Spleen (tissue), 13 donors: ENCODE results near the gene ZNF256. TPM values are rescaled to one million over a fixed set of nuclear protein-coding genes. Genes with fewer than 3 reads are reported as not detected.
A peak's percentile ranks its signal among the peaks of the same experiment; 100 is the strongest.

Experiments used
- DNase-seq: peaks from one replicate; pipeline ENCODE4 v3.0.0-alpha.2; 2020
- H3K27ac ChIP-seq, 8 donors: fragments of 200-600 bp; sonication (generic) in 7 of 8; 1 replicate in 4 of 8; 2 replicates in 4 of 8; pipeline versions ENCODE4 v1.5.0 to v1.8.0; 2016 to 2021; ENCODE audit warnings: inconsistent platforms in 4 of 8, mild to moderate bottlenecking in 4 of 8, moderate library complexity in 1 of 8
- H3K27me3 ChIP-seq, 7 donors: fragments of 200-600 bp; sonication (generic) in 6 of 7; replicated peaks in 1 of 7; 1 replicate in 4 of 7; 2 replicates in 3 of 7; pipeline versions ENCODE4 v1.5.0 to v1.8.0; 2016 to 2021; ENCODE audit warnings: inconsistent platforms in 3 of 7, mild to moderate bottlenecking in 1 of 7
- H3K36me3 ChIP-seq, 6 donors: fragments of 200-600 bp; sonication (generic) in 5 of 6; 1 replicate in 4 of 6; 2 replicates in 2 of 6; pipeline versions ENCODE4 v1.5.0 to v1.8.0; 2016 to 2021; ENCODE audit warnings: inconsistent platforms in 2 of 6
- H3K4me1 ChIP-seq, 6 donors: fragments of 200-600 bp; sonication (generic) in 5 of 6; 1 replicate in 3 of 6; 2 replicates in 3 of 6; pipeline versions ENCODE4 v1.5.0 to v1.8.0; 2016 to 2021; ENCODE audit warnings: inconsistent platforms in 3 of 6
- H3K4me3 ChIP-seq, 8 donors: fragments of 200-600 bp; sonication (generic) in 7 of 8; 1 replicate in 4 of 8; 2 replicates in 4 of 8; pipeline versions ENCODE4 v1.5.0 to v1.8.0; 2016 to 2021; ENCODE audit warnings: inconsistent platforms in 4 of 8, mild to moderate bottlenecking in 4 of 8, moderate library complexity in 2 of 8
- H3K9me3 ChIP-seq, 8 donors: fragments of 200-600 bp; sonication (generic) in 7 of 8; 1 replicate in 4 of 8; 2 replicates in 4 of 8; pipeline versions ENCODE4 v1.5.0 to v1.8.0; 2016 to 2021; ENCODE audit warnings: inconsistent platforms in 4 of 8
- CTCF ChIP-seq, 11 experiments: fragments of 200-600 bp in 7 of 11; fragments of 450-650 bp in 4 of 11; sonication (generic) in 4 of 11; IDR thresholded peaks in 8 of 11; conservative IDR thresholded peaks in 3 of 11; 1 replicate in 7 of 11; 2 replicates in 4 of 11; pipeline versions ENCODE4 v1.4.0 to v1.8.0; 2016 to 2021; ENCODE audit warnings: antibody characterized with exemption in 11 of 11, inconsistent platforms in 4 of 11, mild to moderate bottlenecking in 1 of 11
- POLR2A ChIP-seq, 3 donors: fragments of 450-650 bp; IDR thresholded peaks; one replicate each; pipeline ENCODE4 v1.5.1; 2017; ENCODE audit warnings: antibody characterized with exemption in 3 of 3, mild to moderate bottlenecking in 1 of 3
- POLR2AphosphoS5 ChIP-seq, 3 donors: sonication (generic); formaldehyde crosslinking; IDR thresholded peaks; one replicate each; pipeline ENCODE4 v1.5.1; 2017; ENCODE audit warnings: antibody characterized with exemption in 3 of 3
- WGBS, 5 donors: extraction: QIAGEN DNeasy Blood & Tissue Kit in 3 of 5; methylation state at CpG; one replicate each; pipeline versions ENCODE4 v1.1.5 to v1.1.7; 2013 to 2018; 5-methylcytosine and 5-hydroxymethylcytosine counted together
- intact Hi-C: fragments of 100-400 bp; cut with DNase I; formaldehyde crosslinking; loops from one replicate; pipeline ENCODE4 v1.15.0; 2023; ENCODE audit warnings: low total_unique reads
- long read RNA-seq, 2 donors: transcript quantifications; one replicate each; lab custom pipeline, GENCODE V29; 2026
- polyA plus RNA-seq, 3 donors: library from polyadenylated mRNA; stranded (reverse); fragments of 200-250 nt; gene quantifications; one replicate each; pipeline ENCODE4 v1.2.1, GENCODE V29; 2013
- total RNA-seq, 7 donors: library from RNA; depleted of rRNA in 3 of 7; stranded (reverse); fragments of >200 nt in 3 of 7; fragmentation: NEBNext Ultra II Directional in 4 of 7; extraction: Animal tissue kit (Norgen Biotek cat#: 25700) in 4 of 7; gene quantifications; one replicate each; pipeline versions ENCODE4 v1.1.0 to v1.2.1, GENCODE V29; 2016 to 2021
- donor health status: healthy with polysubstance abuse.
- donor health status: DM: no; HTN: no; CAD: no; lungs with moderate emphysema.
- donor health status: DM: no; HTN: no; CAD: no.
- donor health status: Bipolar disorder and iron deficiency.
- donor health status: healthy.
- donor health status: DM: no; HTN: no; CAD: no.
- donor health status: DM: yes; HTN: yes; CAD: no.

The ZNF256 gene
- total RNA-seq, result 10 to 100 TPM in 4 of 7 donors, 1 to 10 TPM in 3; 8.4 to 10.9 (median 10.7) TPM
- polyA plus RNA-seq, result 1 to 10 TPM; 4.1 to 4.5 (median 4.5) TPM
- long read RNA-seq, donor 1, partial matches to known transcripts, result 0 of 2 reads
- long read RNA-seq, donor 1, other reads (novel, unspliced or antisense), result 0 of 2 reads
- long read RNA-seq, donor 2, partial matches to known transcripts, result 0 of 2 reads
- long read RNA-seq, donor 2, other reads (novel, unspliced or antisense), result 0 of 2 reads

- intact Hi-C loops, result no loop called here
- H3K27me3 ChIP-seq, result no peaks in the 10 kb centered on the region
- H3K36me3 ChIP-seq, result peaks cover 6 to 34% (median 21%) of the 10 kb centered on the region in 6 donors
- TF ChIP-seq CTCF (IDR thresholded peaks at IDR 0.05 in 8 of 11, conservative IDR thresholded peaks at IDR 0.05 in 3 of 11) (peak; percentile 52 to 86 (median 71)), POLR2A (IDR thresholded peaks at IDR 0.05) (peak in 1 of 3 donors; percentile 19), POLR2AphosphoS5 (IDR thresholded peaks at IDR 0.05) (peak; percentile 87 to 92 (median 91))
- peak; percentile 95 for DNase-seq
- 6 to 12% (median 8%) methylated on average over 35 to 54 of the region's 54 CpGs for WGBS, 5 donors
- peaks cover 7 to 29% (median 14%) of the 10 kb centered on the region in 6 donors for H3K4me1 ChIP-seq
- H3K27ac ChIP-seq, result peak within 1 kb of the TSS; percentile 75 to 90 (median 86)
- peaks cover 5 to 86% (median 67%) of the 10 kb centered on the region in 8 donors for H3K9me3 ChIP-seq
- H3K4me3 ChIP-seq, result peak within 1 kb of the TSS; percentile 82 to 95 (median 88)
Observed at GRCh38 chr19:57947419-57948134, at the start of gene ZNF256. Gene ZNF256 (minus strand): TSS chr19:57947706. CDS start chr19:57947474, 232 bp downstream.

- no peak for TF ChIP-seq POLR2AphosphoS5 (IDR thresholded peaks at IDR 0.05)
- no peak for TF ChIP-seq CTCF (IDR thresholded peaks at IDR 0.05 in 8 of 11, conservative IDR thresholded peaks at IDR 0.05 in 3 of 11)
- no peak for TF ChIP-seq POLR2A (IDR thresholded peaks at IDR 0.05)
- Histone ChIP-seq H3K4me3 (no peak overlapping the region), H3K27me3 (no peaks in the 10 kb centered on the region), H3K9me3 (peaks cover 23 to 100% (median 99%) of the 10 kb centered on the region in 8 donors), H3K27ac (no peak overlapping the region), H3K4me1 (no peaks in the 10 kb centered on the region), H3K36me3 (peaks cover 24 to 100% (median 70%) of the 10 kb centered on the region in 6 donors)
- intact Hi-C loops, result no loop called here
- 0 to 97% (median 96%) methylated on average over 1 of the region's 1 CpG for WGBS, 5 donors
- no peak for DNase-seq
Observed at GRCh38 chr19:57992841-57993240, 45.3 kb upstream of the ZNF256 start.

GRCh38 chr19:57978586-57979289 is 31.2 kb upstream of the ZNF256 start:
- WGBS, 5 donors, result 89 to 97% (median 92%) methylated on average over 3 of the region's 3 CpGs
- Histone ChIP-seq H3K4me3 (no peak overlapping the region), H3K4me1 (no peaks in the 10 kb centered on the region), H3K27me3 (no peaks in the 10 kb centered on the region), H3K36me3 (peaks cover 36 to 98% (median 66%) of the 10 kb centered on the region in 6 donors), H3K9me3 (peaks cover 63 to 100% (median 100%) of the 10 kb centered on the region in 8 donors), H3K27ac (no peak overlapping the region)
- intact Hi-C loops, result no loop called here
- DNase-seq, result no peak
- TF ChIP-seq POLR2AphosphoS5 (IDR thresholded peaks at IDR 0.05) (no peak), POLR2A (IDR thresholded peaks at IDR 0.05) (no peak), CTCF (IDR thresholded peaks at IDR 0.05 in 8 of 11, conservative IDR thresholded peaks at IDR 0.05 in 3 of 11) (no peak)
